Testis (tissue), 3 donors: ENCODE measurements around the gene CFAP58. TPM values are rescaled to one million over a fixed set of nuclear protein-coding genes. Genes with fewer than 3 reads are reported as not detected.

Experiments
- DNase-seq: peaks from one replicate; pipeline ENCODE4 v3.0.0-alpha.2; 2019
- H3K27ac ChIP-seq, 2 donors: fragments of 200-600 bp; sonication (generic); one replicate each; pipeline ENCODE4 v1.5.1; 2019
- H3K27me3 ChIP-seq: fragments of 200-600 bp; sonication (generic); one replicate; pipeline ENCODE4 v1.5.1; 2019
- H3K36me3 ChIP-seq: fragments of 200-600 bp; sonication (generic); one replicate; pipeline ENCODE4 v1.5.1; 2017; ENCODE audit warnings: low read depth; ENCODE audit errors: missing control alignments
- H3K4me1 ChIP-seq: fragments of 200-600 bp; sonication (generic); one replicate; pipeline ENCODE4 v1.5.1; 2019
- H3K4me3 ChIP-seq, 2 donors: fragments of 200-600 bp; sonication (generic); one replicate each; pipeline ENCODE4 v1.5.1; 2017 to 2019
- H3K9me3 ChIP-seq: fragments of 200-600 bp; sonication (generic); one replicate; pipeline ENCODE4 v1.5.1; 2017
- POLR2A ChIP-seq: fragments of 450-650 bp; IDR thresholded peaks from one replicate; pipeline ENCODE4 v1.6.1; 2017; ENCODE audit warnings: antibody characterized with exemption, mild to moderate bottlenecking, moderate library complexity
- WGBS, 2 donors: methylation state at CpG; one replicate each; pipeline ENCODE4 v1.1.5; 2018; 5-methylcytosine and 5-hydroxymethylcytosine counted together
- intact Hi-C: fragments of 100-400 bp; cut with DNase I; formaldehyde crosslinking; loops from one replicate; pipeline ENCODE4 v1.15.1; 2023; ENCODE audit warnings: low total_unique reads
- polyA plus RNA-seq: library from polyadenylated mRNA; stranded (reverse); fragments of 350-450 nt; fragmentation: Illumina TruSeq; extraction: RNeasy Lipid Tissue Mini Kit (QIAGEN cat#74804); gene quantifications from one replicate; pipeline ENCODE4 v1.2.3, GENCODE V29; 2014; ENCODE audit warnings: low read depth, low replicate concordance; ENCODE audit not compliant: insufficient read depth
- total RNA-seq, 2 donors: library from RNA; depleted of rRNA; stranded (reverse); fragments of >200 nt; gene quantifications; one replicate each; pipeline ENCODE4 v1.2.3, GENCODE V29; 2016
- TF ChIP-seq, protein P1 (sequence below), 3 experiments: fragments of 450-650 bp in 2 of 3; fragments of 200-600 bp in 1 of 3; sonication (generic) in 1 of 3; IDR thresholded peaks; one replicate each; pipeline ENCODE4 v1.5.1; 2016 to 2019; ENCODE audit warnings: antibody characterized with exemption in 3 of 3, mild to moderate bottlenecking in 2 of 3, moderate library complexity in 1 of 3

The CFAP58 gene
- total and polyA plus RNA-seq, 3 donors from 2014 or later, result 10.1 to 16.3 (median 14.6) TPM

DNA sequence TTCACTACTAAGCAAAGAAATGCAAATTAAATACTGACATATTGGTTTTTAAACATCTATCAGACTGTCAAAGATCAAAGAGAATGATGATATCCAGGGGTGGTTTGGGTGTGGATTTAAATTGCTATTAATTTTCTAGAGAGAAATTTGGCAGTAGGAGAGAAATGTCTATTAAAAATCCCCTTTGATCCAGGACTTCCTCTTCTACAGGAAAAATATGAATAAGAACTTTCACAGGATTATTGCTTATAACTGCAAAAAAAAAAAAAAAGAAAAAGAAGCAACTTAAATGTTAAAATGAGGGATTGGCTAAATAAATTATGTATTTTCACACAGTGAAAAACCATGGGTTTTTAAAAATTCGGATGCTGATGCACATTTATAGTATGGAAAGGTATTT, 21.0 kb downstream of the CFAP58 start:
- Histone ChIP-seq H3K27me3 (no peaks in the 10 kb centered on the region), H3K36me3 (no peaks in the 10 kb centered on the region), H3K27ac (no peak overlapping the region), H3K9me3 (no peaks in the 10 kb centered on the region), H3K4me3 (no peak overlapping the region), H3K4me1 (no peaks in the 10 kb centered on the region)
- intact Hi-C loops, result no loop called here
- TF ChIP-seq, protein P1, sequence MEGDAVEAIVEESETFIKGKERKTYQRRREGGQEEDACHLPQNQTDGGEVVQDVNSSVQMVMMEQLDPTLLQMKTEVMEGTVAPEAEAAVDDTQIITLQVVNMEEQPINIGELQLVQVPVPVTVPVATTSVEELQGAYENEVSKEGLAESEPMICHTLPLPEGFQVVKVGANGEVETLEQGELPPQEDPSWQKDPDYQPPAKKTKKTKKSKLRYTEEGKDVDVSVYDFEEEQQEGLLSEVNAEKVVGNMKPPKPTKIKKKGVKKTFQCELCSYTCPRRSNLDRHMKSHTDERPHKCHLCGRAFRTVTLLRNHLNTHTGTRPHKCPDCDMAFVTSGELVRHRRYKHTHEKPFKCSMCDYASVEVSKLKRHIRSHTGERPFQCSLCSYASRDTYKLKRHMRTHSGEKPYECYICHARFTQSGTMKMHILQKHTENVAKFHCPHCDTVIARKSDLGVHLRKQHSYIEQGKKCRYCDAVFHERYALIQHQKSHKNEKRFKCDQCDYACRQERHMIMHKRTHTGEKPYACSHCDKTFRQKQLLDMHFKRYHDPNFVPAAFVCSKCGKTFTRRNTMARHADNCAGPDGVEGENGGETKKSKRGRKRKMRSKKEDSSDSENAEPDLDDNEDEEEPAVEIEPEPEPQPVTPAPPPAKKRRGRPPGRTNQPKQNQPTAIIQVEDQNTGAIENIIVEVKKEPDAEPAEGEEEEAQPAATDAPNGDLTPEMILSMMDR (IDR thresholded peaks at IDR 0.05), result no peak
- no peak for TF ChIP-seq POLR2A
- 78 to 80% methylated on average over 1 of the region's 1 CpG for WGBS, 2 donors
- DNase-seq, result no peak

DNA sequence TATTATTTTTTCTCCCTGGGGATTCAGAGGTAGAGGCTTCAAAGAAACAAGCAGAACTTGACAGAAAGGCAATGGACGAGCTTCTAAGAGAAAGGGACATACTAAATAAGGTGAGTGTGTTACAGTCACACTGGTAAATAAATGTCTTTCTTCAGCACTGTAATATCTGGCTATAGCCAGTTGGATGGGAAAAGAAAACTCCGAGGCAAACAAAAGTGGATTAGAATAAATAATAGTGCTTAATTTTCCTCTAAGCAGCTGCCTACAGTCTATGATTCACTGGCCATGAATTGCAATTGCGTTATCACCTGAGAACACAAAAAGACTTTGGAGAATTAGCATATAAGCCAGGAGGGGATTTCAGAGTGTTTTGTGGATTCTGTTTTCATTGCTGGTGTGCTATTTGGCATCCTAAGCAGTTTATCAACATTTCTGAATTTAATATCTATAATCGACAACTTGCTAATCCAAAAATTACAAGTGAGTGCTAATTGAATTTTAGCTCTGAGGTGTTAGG, 23.2 kb downstream of the CFAP58 start:
- DNase-seq, result no peak
- intact Hi-C loops, result no loop called here
- 86 to 92% methylated on average over 4 of the region's 4 CpGs for WGBS, 2 donors
- Histone ChIP-seq H3K4me1 (no peaks in the 10 kb centered on the region), H3K36me3 (no peaks in the 10 kb centered on the region), H3K27me3 (no peaks in the 10 kb centered on the region), H3K9me3 (no peaks in the 10 kb centered on the region), H3K27ac (no peak overlapping the region), H3K4me3 (no peak overlapping the region)
- TF ChIP-seq, protein P1 (IDR thresholded peaks at IDR 0.05), result no peak
- TF ChIP-seq POLR2A, result no peak

DNA sequence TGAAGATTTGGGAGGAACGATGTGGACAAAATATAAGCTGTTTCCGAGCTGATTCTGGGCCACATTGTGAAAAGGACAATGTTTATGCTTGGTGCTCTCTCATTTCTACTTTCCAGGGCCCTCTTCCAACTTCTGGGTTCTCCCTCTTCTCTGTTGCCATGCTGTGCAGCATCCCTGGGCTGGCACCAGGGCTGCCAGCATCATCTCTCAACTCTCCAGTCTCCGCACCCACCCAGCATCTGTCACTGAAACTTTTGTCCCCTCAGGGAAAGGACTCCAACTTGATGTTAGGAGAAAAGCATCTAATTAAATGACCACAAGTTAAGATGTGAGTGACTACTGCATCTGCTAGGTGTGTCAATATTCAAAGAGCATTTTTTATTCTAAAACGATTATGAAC, 26.7 kb downstream of the CFAP58 start:
- intact Hi-C loops, result no loop called here
- Histone ChIP-seq H3K27ac (no peak overlapping the region), H3K27me3 (no peaks in the 10 kb centered on the region), H3K36me3 (no peaks in the 10 kb centered on the region), H3K4me1 (no peaks in the 10 kb centered on the region), H3K4me3 (no peak overlapping the region), H3K9me3 (no peaks in the 10 kb centered on the region)
- 89 to 90% methylated on average over 4 of the region's 4 CpGs for WGBS, 2 donors
- no peak for DNase-seq
- TF ChIP-seq, protein P1 (IDR thresholded peaks at IDR 0.05), result no peak
- TF ChIP-seq POLR2A, result no peak

DNA sequence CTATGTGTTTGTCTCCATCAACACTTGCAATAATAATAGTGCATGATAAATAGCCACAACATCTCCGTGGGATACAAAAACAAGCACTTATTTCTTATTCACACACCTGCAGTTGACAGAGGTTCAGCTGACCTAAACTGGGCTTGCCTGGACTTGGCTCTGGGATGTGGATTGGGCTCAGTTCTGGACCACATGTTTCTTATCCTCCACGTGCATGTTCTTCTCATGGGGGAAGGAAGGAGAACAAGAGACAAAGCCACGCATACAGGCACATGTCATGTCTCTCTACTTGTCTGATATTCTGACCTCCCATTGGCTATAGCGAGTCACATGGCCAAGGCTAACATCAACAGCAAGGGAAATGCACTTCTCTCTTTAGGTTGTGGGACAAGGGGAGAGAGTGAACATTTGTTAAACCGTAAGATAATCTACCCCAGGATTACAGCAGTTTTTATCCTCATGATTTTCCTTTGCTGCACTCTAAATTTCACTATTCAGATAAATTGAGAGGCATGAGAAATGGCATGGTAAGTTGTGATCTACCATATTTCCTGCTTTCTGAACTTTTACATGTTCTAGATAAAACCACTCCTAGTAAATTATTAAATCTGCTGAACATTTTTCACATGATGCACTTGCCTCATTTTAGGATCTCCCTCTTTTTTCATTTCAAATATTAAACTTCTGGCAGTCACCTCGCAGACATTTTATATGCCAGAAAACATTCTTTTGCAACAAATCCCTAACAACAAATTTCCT, 33.7 kb downstream of the CFAP58 start:
- TF ChIP-seq, protein P1 (IDR thresholded peaks at IDR 0.05), result no peak
- no peak for TF ChIP-seq POLR2A
- DNase-seq, result no peak
- H3K36me3 ChIP-seq, result no peaks in the 10 kb centered on the region
- H3K4me1 ChIP-seq, result no peaks in the 10 kb centered on the region
- intact Hi-C loops, result no loop called here
- WGBS, 2 donors, result 74% methylated on average over 6 of the region's 6 CpGs
- no peaks in the 10 kb centered on the region for H3K9me3 ChIP-seq
- H3K27ac ChIP-seq, result no peak overlapping the region
- H3K27me3 ChIP-seq, result no peaks in the 10 kb centered on the region
- no peak overlapping the region for H3K4me3 ChIP-seq

DNA sequence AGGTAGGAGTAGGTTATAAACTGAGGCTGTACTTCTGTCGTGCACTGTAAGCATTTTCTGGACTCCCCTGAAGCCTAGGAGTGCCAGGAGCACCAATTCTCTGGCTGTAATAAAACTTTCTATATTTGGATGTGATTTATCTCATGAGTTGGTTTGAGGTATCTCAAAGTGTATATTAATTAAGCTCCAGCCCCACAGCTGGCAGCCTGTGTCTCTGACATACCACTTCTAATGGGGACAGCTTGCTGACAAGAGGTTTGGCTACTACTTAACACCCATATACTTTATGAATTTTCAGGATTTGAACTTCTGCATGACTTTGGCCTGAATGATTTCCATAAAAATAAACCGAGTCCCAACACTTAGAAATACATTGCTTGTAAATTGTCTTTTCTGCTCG, 35.2 kb downstream of the CFAP58 start:
- Histone ChIP-seq H3K4me1 (no peaks in the 10 kb centered on the region), H3K36me3 (no peaks in the 10 kb centered on the region), H3K4me3 (no peak overlapping the region), H3K27me3 (no peaks in the 10 kb centered on the region), H3K27ac (no peak overlapping the region), H3K9me3 (no peaks in the 10 kb centered on the region)
- TF ChIP-seq, protein P1 (IDR thresholded peaks at IDR 0.05), result no peak
- no peak for TF ChIP-seq POLR2A
- no peak for DNase-seq
- WGBS, 2 donors, result 73 to 82% methylated on average over 3 of the region's 3 CpGs
- intact Hi-C loops, result no loop called here
